NCI-H2081 (cell line): ENCODE results near the gene PLXDC1.
"Not testable (repeated sequence)": the region's sequence is repeated elsewhere in the genome, so short reads cannot be mapped to it uniquely, and the experiment has no call there.

Source experiments
- DNase-seq, 2 experiments: peaks; one replicate each; lab custom pipeline; 2025; lab: John Stamatoyannopoulos, UW

The PLXDC1 gene

DNA sequence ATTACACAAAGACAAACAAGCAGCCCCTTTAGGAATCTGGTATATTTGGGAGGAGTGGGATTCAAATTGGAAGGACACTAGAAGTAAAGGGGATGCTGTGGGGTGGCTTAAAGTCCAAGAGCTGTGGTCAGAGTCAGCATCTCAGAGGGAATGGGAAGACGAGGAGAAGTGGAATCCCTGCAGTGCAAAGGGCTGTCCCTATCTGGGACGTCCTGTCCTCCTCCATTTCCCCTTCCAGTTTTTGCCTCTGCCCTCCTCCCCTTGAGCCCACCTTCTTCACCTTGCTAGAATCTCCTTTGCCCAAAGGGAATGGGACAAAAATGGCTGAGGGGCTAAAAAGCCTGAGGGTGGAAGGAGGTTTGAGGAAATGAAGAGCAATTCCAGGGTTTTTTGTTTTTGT lies 4.2 kb upstream of the PLXDC1 start:
- no peak for DNase-seq

DNA sequence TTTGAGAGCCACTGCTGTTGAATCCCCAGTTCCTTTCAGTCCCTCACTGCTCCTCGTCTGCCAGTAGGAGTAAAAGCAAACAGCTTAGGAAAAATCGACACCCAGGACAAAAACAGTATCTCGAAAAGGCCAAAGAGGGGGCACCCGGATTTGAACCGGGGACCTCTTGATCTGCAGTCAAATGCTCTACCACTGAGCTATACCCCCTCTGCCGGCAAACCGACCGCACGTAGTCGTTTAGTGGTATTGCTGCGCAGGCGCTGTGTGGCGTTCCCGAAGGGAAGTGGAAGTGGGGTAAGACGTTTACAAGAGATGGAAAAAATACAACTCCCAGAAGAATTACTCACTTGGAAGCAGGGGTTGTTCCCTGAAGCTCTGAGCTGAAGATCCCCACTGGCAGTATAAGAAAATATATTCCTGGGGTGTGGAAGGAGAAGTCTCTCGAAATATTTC lies 2.2 kb upstream of the PLXDC1 start:
- peak; percentile 83 to 89 for DNase-seq

DNA sequence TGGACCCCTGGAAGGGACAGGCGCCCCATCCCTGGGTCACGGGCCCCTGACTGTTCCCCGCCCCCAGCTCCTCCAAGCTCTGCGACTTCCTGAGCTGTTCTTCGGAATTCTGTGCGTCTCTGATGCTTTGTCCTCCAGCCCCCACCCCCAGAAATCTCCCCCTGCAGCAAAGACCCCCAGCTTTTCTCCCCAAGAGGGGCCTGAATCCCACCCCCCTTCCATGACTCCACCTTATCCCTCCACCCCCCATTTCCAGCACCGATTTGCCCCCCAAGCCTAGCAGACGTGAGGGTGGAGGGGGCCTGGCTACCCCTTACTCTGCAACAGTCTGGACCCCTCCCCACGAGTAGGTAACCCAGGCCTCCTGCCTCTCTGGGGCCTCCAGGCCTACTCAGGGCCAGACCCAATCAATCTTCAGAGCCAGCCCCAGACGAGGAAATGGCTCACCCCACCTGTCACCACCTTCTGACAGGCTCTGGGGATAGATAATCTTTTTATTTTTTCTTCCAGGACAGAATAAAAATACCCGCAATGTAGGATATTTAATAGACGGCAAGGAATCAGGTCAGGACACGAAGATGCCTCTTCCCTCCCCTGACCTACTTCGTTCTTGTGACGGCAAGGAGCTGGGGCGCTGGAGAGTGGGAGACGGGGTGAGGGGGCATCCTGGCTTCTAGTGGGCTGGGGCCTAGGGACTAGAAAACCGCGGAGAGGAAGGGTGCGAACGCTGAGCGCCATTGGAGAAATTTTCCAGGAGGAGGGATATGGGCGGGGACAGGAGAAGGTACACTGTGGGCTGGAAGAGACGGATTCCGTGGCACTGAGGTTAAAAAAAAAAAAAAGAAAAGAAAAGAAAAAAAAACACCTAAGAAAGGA lies 744 bp upstream of the PLXDC1 start:
- DNase-seq = no peak

DNA sequence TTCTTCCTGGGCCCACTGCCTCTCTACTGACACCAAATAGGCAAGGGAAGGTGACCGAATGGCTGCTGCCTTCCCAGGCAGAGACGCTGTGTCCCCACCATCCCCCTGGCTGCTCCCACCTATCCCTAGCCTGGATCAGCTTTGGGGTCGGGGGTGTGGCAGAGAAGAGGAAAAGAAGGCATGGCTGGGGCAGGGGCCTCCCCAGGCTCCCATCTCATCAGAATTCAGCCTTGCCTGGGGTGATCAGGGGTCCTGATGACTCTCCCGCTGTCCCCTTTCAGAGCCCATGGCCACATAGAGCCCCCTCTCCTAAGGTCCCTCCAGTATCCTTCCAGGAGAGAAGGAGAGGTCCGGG lies 665 bp downstream of the PLXDC1 start:
- DNase-seq = no peak

DNA sequence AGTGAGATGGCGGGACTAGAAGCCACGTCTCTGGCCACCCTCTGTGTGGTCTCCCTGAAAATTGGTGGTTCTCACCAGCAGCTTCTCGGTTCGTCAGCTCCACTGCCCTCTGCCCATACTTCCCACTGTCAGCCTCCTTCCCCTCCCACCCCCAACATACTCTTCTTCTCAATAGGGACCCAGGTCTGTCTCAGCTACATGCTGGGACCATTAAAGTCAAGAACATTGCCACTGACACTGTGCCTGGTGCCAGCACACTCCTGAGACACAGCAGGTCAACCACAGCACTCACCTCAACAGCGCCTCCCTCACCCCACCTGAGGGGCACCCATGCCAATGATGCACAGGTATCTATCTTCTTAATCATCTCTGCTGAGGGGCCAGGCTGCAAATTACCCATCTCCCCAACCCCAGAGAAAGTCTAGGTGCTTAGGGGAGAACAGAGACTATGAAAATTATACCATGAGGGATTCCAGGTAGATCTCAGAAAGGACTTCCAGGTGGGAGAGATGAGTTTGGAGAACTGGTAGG lies 1.3 kb downstream of the PLXDC1 start:
- no peak for DNase-seq

DNA sequence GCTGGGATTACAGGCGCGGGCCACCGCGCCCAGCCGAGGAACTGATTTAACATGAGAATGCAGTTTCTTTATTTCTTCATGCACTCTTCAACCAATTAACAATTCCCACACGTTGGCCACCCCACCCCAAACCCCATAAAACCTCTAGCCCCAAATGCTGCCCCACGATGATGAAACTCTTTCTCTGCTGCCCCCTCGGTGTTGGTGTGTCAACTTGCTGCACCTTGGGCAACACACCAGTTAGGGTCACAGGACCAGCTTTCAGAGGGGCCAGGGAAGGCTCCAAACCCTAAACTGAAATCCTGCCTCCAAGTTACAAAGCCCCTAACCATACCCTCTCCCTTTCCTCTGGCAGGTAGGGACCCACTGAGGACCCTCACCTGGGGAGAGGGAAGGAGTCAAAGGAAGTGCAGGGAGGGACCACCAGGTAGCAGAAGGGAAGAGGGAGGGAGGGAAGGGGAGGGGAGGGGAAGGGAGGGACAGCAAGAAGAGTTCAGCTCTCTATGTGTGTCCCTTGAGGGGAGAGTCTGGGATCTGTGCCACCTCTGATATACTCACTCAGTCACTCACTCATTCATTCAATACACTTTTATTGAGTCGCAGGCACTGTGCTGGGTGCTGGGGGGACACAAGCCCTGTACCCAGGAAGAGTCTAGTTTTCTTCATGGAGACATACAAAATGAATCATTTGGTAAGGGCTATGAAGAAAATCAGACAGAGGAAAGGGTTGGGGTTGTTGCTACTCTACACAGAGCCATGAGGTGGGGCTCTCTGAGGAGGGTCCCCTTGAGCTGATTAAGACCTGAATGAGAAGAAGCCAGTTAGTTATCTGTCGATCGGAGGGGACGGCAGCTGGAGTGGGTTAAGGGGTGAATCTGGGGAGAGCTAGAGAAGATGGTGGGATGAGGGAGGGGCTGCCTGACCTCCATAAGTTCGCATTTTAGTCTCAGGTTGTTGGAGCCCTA lies 3.9 kb downstream of the PLXDC1 start:
- no peak for DNase-seq

DNA sequence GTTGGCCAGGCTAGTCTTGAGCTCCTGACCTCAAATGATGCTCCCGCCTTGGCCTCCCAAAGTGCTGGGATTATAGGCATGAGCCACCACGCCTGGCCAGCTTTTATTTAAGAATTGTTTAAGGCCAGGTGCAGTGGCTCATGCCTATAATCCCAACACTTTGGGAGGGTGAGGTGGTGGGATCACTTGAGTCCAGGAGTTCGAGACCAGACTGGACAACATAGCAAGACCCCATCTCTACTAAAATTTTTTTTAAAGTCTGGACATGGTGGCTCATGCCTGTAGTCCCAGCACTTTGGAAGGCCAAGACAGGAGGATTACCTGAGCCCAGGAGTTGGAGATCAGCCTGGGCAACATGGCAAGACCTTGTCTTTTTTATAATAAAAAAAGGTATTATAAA lies 5.2 kb downstream of the PLXDC1 start:
- no peak for DNase-seq

DNA sequence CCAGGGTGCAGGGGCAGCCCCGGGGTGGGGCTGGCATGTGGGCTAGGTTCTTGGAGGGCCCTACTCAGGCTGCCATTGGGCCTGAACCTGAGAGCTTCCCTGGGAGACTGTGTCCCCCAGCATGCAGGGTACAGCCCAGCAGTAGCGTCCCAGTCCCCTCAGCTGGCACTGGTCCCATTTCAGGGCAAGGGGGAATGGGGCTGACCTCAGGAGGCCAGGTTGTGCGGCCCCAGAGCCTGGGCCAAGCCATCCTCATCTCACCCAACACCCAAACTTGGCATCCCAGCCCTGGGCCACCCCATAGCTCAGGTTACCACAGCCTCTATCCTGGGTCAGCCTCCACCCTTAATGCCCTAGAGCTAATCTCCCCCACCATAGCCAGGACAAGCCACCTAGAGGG lies 6.3 kb downstream of the PLXDC1 start:
- DNase-seq = no peak

DNA sequence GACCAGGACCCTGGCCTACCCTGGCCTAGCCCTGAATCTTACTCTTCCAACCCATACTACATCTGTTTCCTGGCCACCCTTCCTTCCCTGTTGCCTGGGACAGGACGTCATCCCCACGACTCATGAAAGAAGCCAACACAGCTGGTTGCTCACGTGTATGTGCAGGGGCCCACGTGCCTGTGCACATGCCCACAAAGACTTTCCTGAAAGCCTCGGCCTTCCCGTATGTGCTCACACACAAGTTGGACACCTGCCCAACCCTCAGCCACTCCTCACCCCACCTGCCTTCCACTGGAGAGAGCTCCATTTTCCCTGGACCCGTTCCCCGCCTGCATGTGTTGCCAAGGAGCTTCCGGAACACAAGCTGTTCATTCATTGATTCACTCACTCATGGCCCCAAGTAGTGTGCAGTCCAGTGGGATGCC lies 7.0 kb downstream of the PLXDC1 start:
- peak; percentile 10 to 64 for DNase-seq

DNA sequence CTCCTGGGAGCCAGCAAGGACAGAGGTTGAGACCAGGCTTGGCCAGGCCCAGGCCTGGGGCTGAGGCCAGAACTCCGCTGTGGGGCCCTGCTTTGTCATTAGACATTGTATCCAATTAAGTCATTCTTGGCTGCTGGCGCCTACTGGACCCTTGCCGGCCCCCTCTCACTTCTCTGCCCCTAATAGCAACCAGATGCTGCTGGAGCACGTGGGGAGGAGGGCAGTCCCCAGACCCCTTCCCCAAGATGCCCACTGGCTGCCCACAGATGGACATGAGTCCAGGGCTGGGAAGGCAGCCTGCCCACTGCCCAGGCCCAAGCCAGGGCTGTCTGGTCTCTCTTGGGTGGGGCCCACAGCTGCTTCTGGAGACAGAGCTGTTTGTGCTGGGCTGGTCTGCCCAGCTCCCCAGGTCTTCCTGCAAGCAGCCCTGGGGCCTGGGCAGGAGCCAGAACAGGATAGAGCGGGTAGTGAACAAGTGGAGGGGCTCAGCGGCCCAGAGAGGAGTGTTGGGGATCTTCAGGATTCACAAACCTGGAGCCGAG lies 7.8 kb downstream of the PLXDC1 start:
- no peak for DNase-seq

DNA sequence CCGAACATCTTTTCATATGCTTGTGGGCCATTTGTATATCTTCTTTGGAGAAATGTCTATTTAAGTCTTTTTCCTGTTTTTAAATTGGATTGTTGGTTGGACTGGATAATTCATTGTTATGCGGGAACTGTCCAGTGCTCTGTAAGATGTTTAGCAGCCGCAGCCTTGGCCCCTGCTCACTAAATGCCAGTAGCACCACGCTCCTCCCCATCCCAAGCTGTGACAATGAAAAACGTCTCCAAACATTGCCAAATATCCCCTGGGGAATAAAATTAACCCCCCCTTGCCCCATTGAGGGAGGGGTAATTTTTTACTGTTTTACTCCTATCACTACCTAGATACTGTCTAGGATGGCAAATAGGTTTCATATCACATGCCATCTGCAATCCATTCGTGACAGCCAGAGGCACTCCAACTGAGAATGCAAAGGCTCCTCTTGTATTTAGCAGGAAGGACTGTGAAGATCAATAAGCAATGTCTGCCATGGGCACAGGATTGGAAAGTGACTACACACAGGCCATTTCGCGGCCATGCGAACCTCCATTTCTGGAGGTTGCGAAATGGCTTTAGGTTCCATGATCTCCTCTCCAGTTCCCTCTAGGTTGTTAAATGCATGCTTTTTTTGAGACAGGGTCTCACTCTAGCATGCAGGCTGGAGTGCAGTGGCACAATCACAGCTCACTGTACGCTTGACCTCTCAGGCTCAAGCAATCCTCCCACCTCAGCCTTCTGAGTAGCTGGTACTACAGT lies 9.3 kb downstream of the PLXDC1 start:
- DNase-seq = no peak

DNA sequence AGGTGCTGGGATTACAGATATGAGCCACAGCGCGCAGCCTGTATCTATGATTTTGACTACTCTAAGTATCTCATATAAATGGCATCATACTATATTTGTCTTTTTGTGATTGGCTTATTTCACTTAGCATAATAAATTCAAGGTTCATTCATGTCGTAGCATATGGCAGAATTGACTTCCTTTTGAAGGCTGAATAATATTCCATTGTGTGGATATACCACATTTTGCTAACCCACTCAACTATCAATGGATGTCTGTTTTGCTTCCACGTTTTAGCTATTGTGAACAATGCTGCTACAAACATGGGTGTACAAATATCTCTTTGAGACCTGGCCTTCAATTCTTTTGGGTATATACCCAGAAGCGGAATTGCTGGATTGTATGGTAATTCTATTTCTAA lies 10.1 kb downstream of the PLXDC1 start:
- no peak for DNase-seq

DNA sequence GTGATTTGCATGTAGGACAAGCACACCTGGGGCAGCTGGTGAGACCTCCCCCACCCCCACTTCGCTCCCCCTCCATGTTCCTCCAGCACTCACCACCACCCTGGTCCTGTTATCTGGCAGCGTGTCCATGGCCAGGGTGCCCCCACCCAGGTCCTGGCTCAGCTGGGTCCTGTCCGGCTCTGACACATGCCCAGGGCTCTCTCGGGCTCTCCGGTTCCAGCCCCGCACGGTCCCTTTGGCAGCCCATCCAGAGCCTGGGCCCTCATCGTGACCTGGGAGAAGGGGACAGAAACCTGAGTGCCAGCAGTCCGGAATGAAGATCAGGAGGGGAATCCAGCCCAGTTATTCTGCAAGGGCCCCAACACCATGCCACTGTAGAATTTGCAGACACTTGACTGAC lies 11.9 kb downstream of the PLXDC1 start:
- no peak for DNase-seq

DNA sequence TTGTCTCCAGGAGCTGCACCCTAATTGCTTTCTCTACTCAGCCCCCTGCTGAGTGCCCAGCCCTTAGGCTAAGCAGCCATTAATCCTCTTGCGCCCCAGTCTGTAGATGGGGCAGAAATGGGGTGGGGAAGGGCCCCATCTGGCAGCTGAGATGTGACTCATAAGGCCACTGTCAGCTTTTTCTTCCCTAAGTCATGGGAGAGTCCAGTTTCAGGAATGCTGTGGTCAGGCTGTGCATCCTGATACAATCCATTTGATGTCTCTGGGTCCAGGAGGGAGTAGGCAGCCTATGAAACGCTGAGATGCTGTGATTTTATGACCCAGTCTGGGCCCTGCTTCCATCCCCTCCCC lies 12.3 kb downstream of the PLXDC1 start:
- DNase-seq = no peak

DNA sequence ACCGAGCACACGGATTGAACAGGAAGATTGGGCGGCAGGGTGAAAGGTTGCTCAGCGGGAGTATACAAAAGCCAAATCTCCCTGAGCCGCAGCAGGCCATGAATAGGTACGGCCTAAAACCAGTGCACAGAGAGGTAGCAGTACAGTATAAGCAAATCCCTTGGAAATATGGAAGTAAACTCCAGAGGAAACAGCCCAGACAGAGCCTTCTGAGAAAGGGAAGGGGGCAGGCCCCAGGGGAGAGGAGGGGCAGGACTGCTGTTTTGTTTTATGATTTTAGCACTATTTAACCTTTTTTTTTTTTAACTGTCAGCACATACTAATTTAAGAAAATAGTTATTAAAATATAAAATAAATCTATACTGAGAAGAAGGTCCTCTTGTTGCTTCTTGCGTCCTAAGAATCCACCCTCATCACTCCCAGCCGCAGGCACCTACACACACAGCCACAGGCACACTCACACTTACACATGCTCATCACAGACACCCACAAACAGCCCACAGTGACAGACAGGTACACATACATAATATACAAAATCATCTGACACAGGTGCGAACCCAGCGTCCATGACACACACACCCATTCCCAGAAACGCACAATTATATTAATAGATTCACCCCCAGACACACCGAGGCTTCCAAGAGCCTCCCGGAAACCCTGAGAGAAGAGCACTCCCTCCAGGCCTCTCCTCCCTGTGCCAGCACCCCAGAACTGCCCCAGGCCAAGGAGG lies 12.8 kb downstream of the PLXDC1 start:
- no peak for DNase-seq

DNA sequence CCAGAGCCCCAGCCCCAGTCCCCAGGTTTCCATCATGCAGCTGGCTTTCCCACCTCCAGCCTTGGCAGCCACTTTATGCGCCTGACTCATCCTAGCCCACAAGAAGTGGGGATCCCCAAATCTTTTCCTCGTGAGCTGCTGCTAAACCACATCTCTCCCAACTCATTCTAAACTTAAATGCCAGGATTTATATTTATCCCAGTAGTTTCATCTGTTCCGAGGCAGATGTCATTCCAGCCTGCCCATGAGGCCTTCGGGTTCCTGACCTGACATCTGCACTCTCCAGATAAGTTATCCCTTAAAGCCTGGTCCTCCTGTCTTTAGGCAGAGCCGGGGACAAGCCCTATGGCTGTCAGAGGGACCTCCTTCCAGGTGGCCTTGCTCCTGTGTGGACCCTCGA lies 16.6 kb downstream of the PLXDC1 start:
- DNase-seq = no peak

DNA sequence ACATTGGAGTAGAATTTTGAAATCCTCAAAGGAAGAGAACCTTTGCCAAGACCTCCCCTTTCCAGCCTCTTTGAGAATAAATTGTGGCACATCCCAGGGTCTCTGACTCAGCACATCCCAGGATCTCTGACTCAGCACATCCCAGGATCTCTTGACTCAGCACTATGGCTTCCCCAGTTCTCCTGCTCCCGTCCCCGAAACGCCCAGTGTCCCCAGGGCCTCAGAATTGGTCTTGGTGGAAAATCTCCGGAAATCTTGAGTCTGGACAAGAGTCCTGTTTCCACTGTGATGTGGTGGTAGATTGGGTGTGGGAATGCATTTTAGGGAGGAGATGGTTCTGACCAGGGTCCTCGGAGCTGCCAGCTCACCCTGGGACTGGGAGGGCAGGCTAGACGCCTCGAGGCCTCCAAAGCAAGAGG lies 19.2 kb downstream of the PLXDC1 start:
- DNase-seq = no peak

DNA sequence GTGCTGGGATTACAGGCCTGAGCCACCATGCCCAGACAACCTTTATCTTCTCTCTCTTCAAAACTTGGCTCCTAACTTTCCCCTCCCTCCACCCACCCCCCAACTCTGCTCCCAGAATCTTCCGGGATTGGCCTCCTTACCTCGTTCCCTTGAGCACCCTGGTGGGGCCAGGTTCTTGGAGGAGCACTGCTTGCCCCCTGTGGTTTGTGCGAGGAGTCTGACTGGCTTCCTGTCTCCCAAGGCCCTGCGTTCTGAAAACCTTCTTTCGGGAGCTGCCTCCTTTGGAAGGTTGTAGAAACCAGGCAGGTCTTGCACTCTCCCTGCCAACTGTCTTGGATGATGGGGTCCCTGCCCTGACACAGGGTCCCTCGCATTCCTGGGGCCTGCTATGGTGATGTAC lies 19.8 kb downstream of the PLXDC1 start:
- no peak for DNase-seq

DNA sequence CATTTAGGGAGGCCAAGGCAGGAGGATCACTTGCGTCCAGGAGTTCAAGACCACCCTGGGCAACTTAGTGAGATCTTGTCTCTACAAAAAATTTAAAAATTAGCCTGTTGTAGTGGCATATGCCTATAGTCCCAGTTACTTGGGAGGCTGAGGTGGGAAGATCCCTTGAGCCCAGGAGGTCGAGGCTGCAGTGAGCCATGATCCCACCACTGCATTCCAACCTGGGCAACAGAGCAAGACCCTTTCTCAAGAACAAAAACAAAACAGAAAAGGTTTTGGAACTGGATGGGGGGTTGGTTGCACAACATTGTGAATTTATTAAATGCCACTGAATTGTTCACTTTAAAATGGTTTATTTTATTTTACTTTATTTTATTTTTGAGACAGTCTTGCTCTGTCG lies 21.2 kb downstream of the PLXDC1 start:
- no peak for DNase-seq

DNA sequence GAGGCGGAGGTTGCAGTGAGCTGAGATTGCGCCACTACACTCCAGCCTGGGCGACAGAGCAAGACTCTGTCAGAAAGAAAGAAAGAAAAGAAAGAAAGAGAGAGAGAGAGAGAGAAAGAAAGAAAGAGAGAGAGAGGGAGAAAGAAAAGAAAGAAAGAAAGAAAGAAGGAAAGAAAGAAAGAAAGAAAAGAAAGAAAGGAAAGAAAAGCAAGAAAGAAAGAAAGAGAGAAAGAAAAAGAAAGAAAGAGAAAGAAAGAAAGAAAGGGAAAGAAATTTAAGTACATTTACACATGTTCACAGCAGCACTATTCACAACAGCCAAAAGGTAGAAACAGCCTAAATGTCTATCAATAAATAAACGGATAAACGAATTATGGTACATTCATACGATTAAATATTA lies 21.9 kb downstream of the PLXDC1 start:
- DNase-seq = not testable (repeated sequence)

DNA sequence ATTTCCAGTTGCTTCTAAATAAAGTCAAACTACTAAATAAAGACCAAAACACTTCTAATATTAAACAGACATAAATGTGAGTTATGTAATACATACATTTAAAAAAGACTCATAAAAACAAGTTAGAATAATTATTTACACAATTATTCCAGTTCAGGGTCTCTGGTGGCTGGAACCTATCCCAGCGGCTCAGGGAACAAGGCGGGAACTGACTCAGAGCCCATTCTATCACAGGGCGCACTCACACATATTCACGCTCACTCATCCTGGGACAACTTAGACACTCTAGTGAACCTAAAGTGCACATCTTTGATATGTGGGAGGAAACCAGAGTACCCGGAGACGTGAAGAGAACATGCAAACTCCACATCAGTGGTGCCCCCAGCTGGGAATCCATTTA lies 25.0 kb downstream of the PLXDC1 start:
- DNase-seq = no peak
